A549 (cell line): Measurements from ENCODE around the gene PID1. TPM values are rescaled to one million over a fixed set of nuclear protein-coding genes. Genes with fewer than 3 reads are reported as not detected.

Source experiments
- ATAC-seq, 2 experiments: fragments of 200-7000 bp in 1 of 2; fragments of >200 bp in 1 of 2; cut with Nextera tagmentation in 1 of 2; cut with Tn5 transposase in 1 of 2; 3 replicates each; pipeline versions ENCODE4 v1.8.0 to v1.9.1; 2018 to 2020; ENCODE audit warnings: mild to moderate bottlenecking in 1 of 2, moderate library complexity in 1 of 2
- CTCF ChIA-PET: fragments of 300-600 bp; sonication (Branson Sonifier 250); formaldehyde crosslinking; extraction: SDS; loops from one replicate; lab custom pipeline; 2021; ENCODE audit warnings: antibody characterized with exemption, inconsistent platforms; lab: Yijun Ruan, JAX
- POLR2A ChIA-PET: fragments of 350-600 bp; formaldehyde crosslinking; extraction: SDS; loops from one replicate; lab custom pipeline; 2021; ENCODE audit warnings: antibody characterized with exemption, inconsistent platforms; lab: Yijun Ruan, JAX
- DNase-seq, 2 experiments: peaks; one replicate each; pipeline versions ENCODE4 v3.0.0 to v3.0.0-alpha.2; 2011 to 2016; ENCODE audit warnings: low read depth in 1 of 2, low spot score in 1 of 2
- FAIRE-seq: peaks from 2 replicates; lab custom pipeline; 2011; peaks lifted over from hg19 to GRCh38; lab: Jason Lieb, UNC
- H3K27ac ChIP-seq, 2 experiments: fragments of >200 bp; sonication (Bioruptor Twin); formaldehyde crosslinking; 3 replicates each; pipeline ENCODE4 v1.5.1; 2016 to 2017
- H3K4me1 ChIP-seq: fragments of >200 bp; sonication (Bioruptor Twin); formaldehyde crosslinking; 3 replicates; pipeline ENCODE4 v1.6.1; 2016
- H3K4me2 ChIP-seq: fragments of >200 bp; sonication (Bioruptor Twin); formaldehyde crosslinking; 3 replicates; pipeline ENCODE4 v1.6.1; 2016
- H3K4me3 ChIP-seq: fragments of >200 bp; sonication (Bioruptor Twin); formaldehyde crosslinking; 3 replicates; pipeline ENCODE4 v1.5.1; 2016
- H3K9me3 ChIP-seq: fragments of >200 bp; sonication (Bioruptor Twin); formaldehyde crosslinking; 3 replicates; pipeline ENCODE4 v1.6.1; 2016
- ATOH8 ChIP-seq: fragments of 250-450 bp; sonication (Bioruptor Pico); IDR thresholded peaks from 2 replicates; pipeline ENCODE4 v1.5.0; 2020; ENCODE audit warnings: low read depth, mild to moderate bottlenecking, moderate library complexity
- BHLHE40 ChIP-seq: IDR thresholded peaks from 2 replicates; pipeline ENCODE4 v1.6.1; 2012; ENCODE audit warnings: low read depth, low read length, inconsistent platforms
- CEBPB ChIP-seq, 2 experiments: fragments of >200 bp in 1 of 2; sonication (Bioruptor Twin) in 1 of 2; formaldehyde crosslinking in 1 of 2; IDR thresholded peaks; 2 replicates each; pipeline ENCODE4 v1.6.1; 2012 to 2016
- CHD2 ChIP-seq: fragments of 150-350 bp; IDR thresholded peaks from 2 replicates; pipeline ENCODE4 v1.6.1; 2014; ENCODE audit warnings: low read length; ENCODE audit not compliant: partially characterized antibody
- ESRRA ChIP-seq: fragments of 150-350 bp; IDR thresholded peaks from 2 replicates; pipeline ENCODE4 v1.6.1; 2014; ENCODE audit warnings: mild to moderate bottlenecking, low read length, borderline replicate concordance
- GATA3 ChIP-seq: IDR thresholded peaks from 2 replicates; pipeline ENCODE4 v1.6.1; 2012; ENCODE audit warnings: borderline replicate concordance
- HOXA7 ChIP-seq: fragments of 250-450 bp; sonication (Bioruptor Pico); IDR thresholded peaks from 2 replicates; pipeline ENCODE4 v1.5.0; 2020; ENCODE audit warnings: mild to moderate bottlenecking, moderate library complexity
- NFE2L2 ChIP-seq: fragments of 150-350 bp; conservative IDR thresholded peaks from 2 replicates; pipeline ENCODE4 v1.6.1; 2014; ENCODE audit warnings: low read length
- PHF8 ChIP-seq: fragments of 200-600 bp; sonication (generic); IDR thresholded peaks from 2 replicates; pipeline ENCODE4 v1.6.1; 2016; ENCODE audit warnings: low read depth, mild to moderate bottlenecking, antibody characterized with exemption, moderate library complexity, borderline replicate concordance
- RAD21 ChIP-seq, 2 experiments: fragments of >200 bp in 1 of 2; sonication (Bioruptor Twin) in 1 of 2; formaldehyde crosslinking in 1 of 2; IDR thresholded peaks in 1 of 2; conservative IDR thresholded peaks in 1 of 2; 2 replicates in 1 of 2; 3 replicates in 1 of 2; pipeline ENCODE4 v1.6.1; 2012 to 2018; ENCODE audit warnings: inconsistent platforms in 1 of 2
- RARB ChIP-seq: fragments of 250-450 bp; sonication (Bioruptor Pico); IDR thresholded peaks from 2 replicates; pipeline ENCODE4 v1.8.0; 2021; ENCODE audit warnings: mild to moderate bottlenecking, moderate library complexity
- RCOR1 ChIP-seq: fragments of 150-350 bp; IDR thresholded peaks from 2 replicates; pipeline ENCODE4 v1.6.1; 2014; ENCODE audit warnings: antibody characterized with exemption, low read length, low read depth
- TFCP2L1 ChIP-seq: fragments of 250-450 bp; sonication (Bioruptor Pico); IDR thresholded peaks from 2 replicates; pipeline ENCODE4 v1.5.0; 2021; ENCODE audit warnings: mild to moderate bottlenecking
- TP53 ChIP-seq: fragments of 250-450 bp; sonication (Bioruptor Pico); IDR thresholded peaks from 2 replicates; pipeline ENCODE4 v1.5.0; 2021; ENCODE audit warnings: mild to moderate bottlenecking, moderate library complexity
- USF2 ChIP-seq: fragments of 450-650 bp; IDR thresholded peaks from 2 replicates; pipeline ENCODE4 v1.6.1; 2014; ENCODE audit warnings: antibody characterized with exemption
- ZC3H11A ChIP-seq: fragments of 450-650 bp; IDR thresholded peaks from 2 replicates; pipeline ENCODE4 v1.6.1; 2014; ENCODE audit warnings: antibody characterized with exemption, mild to moderate bottlenecking
- WGBS: methylation state at CpG from one replicate; pipeline ENCODE4 v1.1.6; 2017; ENCODE audit errors: missing lambda C conversion rate; 5-methylcytosine and 5-hydroxymethylcytosine counted together
- polyA plus RNA-seq, 4 experiments: library from polyadenylated mRNA; depleted of rRNA in 3 of 4; stranded (reverse); fragments of >200 nt; fragmentation: RNase III in 1 of 4; extraction: RNeasy Plus Mini Kit Qiagen cat#74134 plus additional on column Dnase treatment in 1 of 4; gene quantifications; 2 replicates in 3 of 4; 3 replicates in 1 of 4; pipeline ENCODE4 v1.2.3, GENCODE V29; 2011 to 2017
- TF ChIP-seq, protein P1 (sequence below): IDR thresholded peaks from 2 replicates; pipeline ENCODE4 v1.6.1; 2012
- TF ChIP-seq, protein P2 (sequence below): fragments of >200 bp; sonication (Bioruptor Twin); formaldehyde crosslinking; IDR thresholded peaks from 3 replicates; pipeline ENCODE4 v1.6.1; 2016
- TF ChIP-seq, protein P3 (sequence below): fragments of >200 bp; sonication (Bioruptor Twin); formaldehyde crosslinking; IDR thresholded peaks from 2 replicates; pipeline ENCODE4 v1.6.1; 2016
- TF ChIP-seq, protein P4 (sequence below): fragments of 250-450 bp; sonication (Bioruptor Pico); IDR thresholded peaks from 2 replicates; pipeline ENCODE4 v1.5.0; 2021; ENCODE audit warnings: mild to moderate bottlenecking, moderate library complexity, borderline replicate concordance

Gene PID1
- polyA plus RNA-seq, 2 of the 4 experiments (the other 2 are of a cell fraction), result 0.75 to 2.7 TPM

GRCh38 chr2:229101314-229101713 is 169.8 kb downstream of the PID1 start:
- Histone ChIP-seq H3K4me2 (no peak overlapping the region), H3K4me1 (no peaks in the 10 kb centered on the region), H3K4me3 (no peak overlapping the region), H3K27ac (no peak overlapping the region), H3K9me3 (no peaks in the 10 kb centered on the region)
- no peak for FAIRE-seq
- no peak for ATAC-seq
- WGBS, result 0% methylated on average over 1 of the region's 1 CpG
- POLR2A ChIA-PET, result no interaction called here
- DNase-seq, result no peak
- CTCF ChIA-PET, result no interaction called here
- TF ChIP-seq RAD21 (conservative IDR thresholded peaks at IDR 0.05 in 1 of 2, IDR thresholded peaks at IDR 0.05 in 1 of 2) (no peak), NFE2L2 (no peak), BHLHE40 (no peak), HOXA7 (no peak), TFCP2L1 (CRISPR knock-in tag) (no peak), CEBPB (IDR thresholded peaks at IDR 0.05) (no peak), ATOH8 (CRISPR knock-in tag) (no peak), CHD2 (no peak), RARB (CRISPR knock-in tag) (no peak), PHF8 (no peak), USF2 (no peak)
- TF ChIP-seq, protein P1, sequence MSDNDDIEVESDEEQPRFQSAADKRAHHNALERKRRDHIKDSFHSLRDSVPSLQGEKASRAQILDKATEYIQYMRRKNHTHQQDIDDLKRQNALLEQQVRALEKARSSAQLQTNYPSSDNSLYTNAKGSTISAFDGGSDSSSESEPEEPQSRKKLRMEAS, result no peak

DNA sequence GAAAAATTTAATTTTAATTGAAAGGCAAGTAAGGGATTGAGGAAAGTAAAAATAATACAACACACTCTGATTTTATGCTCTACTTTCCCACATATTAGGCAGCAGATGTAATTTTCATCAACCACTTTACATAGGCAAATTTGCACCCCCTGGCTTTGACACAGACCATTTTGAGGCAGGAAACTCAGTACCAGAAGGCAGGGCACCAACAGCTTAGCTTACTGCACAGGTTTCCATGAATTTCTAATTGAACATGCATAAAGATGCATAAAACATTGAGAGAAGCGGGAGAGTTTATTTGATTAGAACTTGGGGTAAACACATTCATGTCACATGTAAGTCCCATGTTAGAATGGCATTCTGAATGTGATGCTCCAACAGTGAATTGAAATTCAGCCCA is 171.9 kb downstream of the PID1 start:
- H3K4me2 ChIP-seq, result no peak overlapping the region
- POLR2A ChIA-PET, result no interaction called here
- WGBS, result 50% methylated on average over 1 of the region's 1 CpG
- FAIRE-seq, result no peak
- H3K4me3 ChIP-seq, result no peak overlapping the region
- no peaks in the 10 kb centered on the region for H3K9me3 ChIP-seq
- no peak for TF ChIP-seq USF2
- TF ChIP-seq RCOR1, result no peak
- no peak for TF ChIP-seq ESRRA
- TF ChIP-seq, protein P2, sequence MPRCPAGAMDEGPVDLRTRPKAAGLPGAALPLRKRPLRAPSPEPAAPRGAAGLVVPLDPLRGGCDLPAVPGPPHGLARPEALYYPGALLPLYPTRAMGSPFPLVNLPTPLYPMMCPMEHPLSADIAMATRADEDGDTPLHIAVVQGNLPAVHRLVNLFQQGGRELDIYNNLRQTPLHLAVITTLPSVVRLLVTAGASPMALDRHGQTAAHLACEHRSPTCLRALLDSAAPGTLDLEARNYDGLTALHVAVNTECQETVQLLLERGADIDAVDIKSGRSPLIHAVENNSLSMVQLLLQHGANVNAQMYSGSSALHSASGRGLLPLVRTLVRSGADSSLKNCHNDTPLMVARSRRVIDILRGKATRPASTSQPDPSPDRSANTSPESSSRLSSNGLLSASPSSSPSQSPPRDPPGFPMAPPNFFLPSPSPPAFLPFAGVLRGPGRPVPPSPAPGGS, result no peak
- no peak for TF ChIP-seq ZC3H11A
- no peak for TF ChIP-seq CHD2
- TF ChIP-seq, protein P3, sequence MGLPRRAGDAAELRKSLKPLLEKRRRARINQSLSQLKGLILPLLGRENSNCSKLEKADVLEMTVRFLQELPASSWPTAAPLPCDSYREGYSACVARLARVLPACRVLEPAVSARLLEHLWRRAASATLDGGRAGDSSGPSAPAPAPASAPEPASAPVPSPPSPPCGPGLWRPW, result no peak
- no peak for TF ChIP-seq TP53 (CRISPR knock-in tag)
- no peak for TF ChIP-seq GATA3
- TF ChIP-seq, protein P4, sequence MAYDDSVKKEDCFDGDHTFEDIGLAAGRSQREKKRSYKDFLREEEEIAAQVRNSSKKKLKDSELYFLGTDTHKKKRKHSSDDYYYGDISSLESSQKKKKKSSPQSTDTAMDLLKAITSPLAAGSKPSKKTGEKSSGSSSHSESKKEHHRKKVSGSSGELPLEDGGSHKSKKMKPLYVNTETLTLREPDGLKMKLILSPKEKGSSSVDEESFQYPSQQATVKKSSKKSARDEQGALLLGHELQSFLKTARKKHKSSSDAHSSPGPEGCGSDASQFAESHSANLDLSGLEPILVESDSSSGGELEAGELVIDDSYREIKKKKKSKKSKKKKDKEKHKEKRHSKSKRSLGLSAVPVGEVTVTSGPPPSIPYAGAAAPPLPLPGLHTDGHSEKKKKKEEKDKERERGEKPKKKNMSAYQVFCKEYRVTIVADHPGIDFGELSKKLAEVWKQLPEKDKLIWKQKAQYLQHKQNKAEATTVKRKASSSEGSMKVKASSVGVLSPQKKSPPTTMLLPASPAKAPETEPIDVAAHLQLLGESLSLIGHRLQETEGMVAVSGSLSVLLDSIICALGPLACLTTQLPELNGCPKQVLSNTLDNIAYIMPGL, result no peak
- no peak for TF ChIP-seq BHLHE40
- TF ChIP-seq, all 56 proteins: peak for 0
- ATAC-seq (no peak), DNase-seq (no peak)
- H3K4me1 ChIP-seq, result no peaks in the 10 kb centered on the region
- no peak overlapping the region for H3K27ac ChIP-seq
- CTCF ChIA-PET, result no interaction called here
